BLaER1 treated with 17β-estradiol and CSF1 and Interleukin-3, amounts not matched to agents 10 nM and 100 nM (cell line): ENCODE data around the gene CACNA2D2.

Source experiments
- H3K27ac ChIP-seq, 11 experiments: shearing (Covaris generic); formaldehyde crosslinking; 2 replicates each; pipeline ENCODE4 v1.8.1; 2022
- H3K27me3 ChIP-seq, 11 experiments: shearing (Covaris generic); formaldehyde crosslinking; 2 replicates each; pipeline ENCODE4 v1.8.1; 2022
- H3K36me3 ChIP-seq, 11 experiments: shearing (Covaris generic); formaldehyde crosslinking; 2 replicates each; pipeline ENCODE4 v1.8.1; 2022
- H3K4me1 ChIP-seq, 10 experiments: shearing (Covaris generic); formaldehyde crosslinking; 2 replicates each; pipeline ENCODE4 v1.8.1; 2022
- H3K4me2 ChIP-seq, 11 experiments: shearing (Covaris generic); formaldehyde crosslinking; 2 replicates each; pipeline ENCODE4 v1.8.1; 2022
- H3K4me3 ChIP-seq, 10 experiments: shearing (Covaris generic); formaldehyde crosslinking; 2 replicates each; pipeline ENCODE4 v1.8.1; 2022
- H3K9ac ChIP-seq, 11 experiments: shearing (Covaris generic); formaldehyde crosslinking; 2 replicates each; pipeline ENCODE4 v1.8.1; 2022
- H3K9me3 ChIP-seq, 11 experiments: shearing (Covaris generic); formaldehyde crosslinking; replicated peaks in 1 of 11; 2 replicates each; pipeline ENCODE4 v1.8.1; 2022
- H4K20me1 ChIP-seq, 11 experiments: shearing (Covaris generic); formaldehyde crosslinking; 2 replicates each; pipeline ENCODE4 v1.8.1; 2022
- Cebpa-rat ChIP-seq, 11 experiments: shearing (Covaris generic); IDR thresholded peaks; 2 replicates each; pipeline ENCODE4 v1.8.1; 2022

The CACNA2D2 gene

GRCh38 chr3:50383750-50384149 is 119.7 kb downstream of the CACNA2D2 start:
- TF ChIP-seq Cebpa-rat (IDR thresholded peaks at IDR 0.05): no peak
- Histone ChIP-seq H3K27me3 (no peaks in the 10 kb centered on the region; a peak in 1 of 22 replicates), H3K4me1 (peaks cover 0 to 27% (median 10%) of the 10 kb centered on the region in 10 experiments; a peak in 11 of 20 replicates), H3K4me2 (no peak overlapping the region), H3K36me3 (no peaks in the 10 kb centered on the region), H3K27ac (no peak overlapping the region), H3K9me3 (no peaks in the 10 kb centered on the region), H3K9ac (peak overlapping the region in 1 of 11 experiments; percentile 8; a peak in 1 of 22 replicates), H3K4me3 (no peak overlapping the region), H4K20me1 (no peaks in the 10 kb centered on the region; a peak in 1 of 22 replicates)

- Histone ChIP-seq H3K36me3 (no peaks in the 10 kb centered on the region), H3K4me1 (peaks cover 0 to 25% (median 10%) of the 10 kb centered on the region in 10 experiments; a peak in 11 of 20 replicates), H3K27me3 (no peaks in the 10 kb centered on the region; a peak in 1 of 22 replicates), H3K9ac (no peak overlapping the region), H3K9me3 (no peaks in the 10 kb centered on the region), H3K4me3 (no peak overlapping the region), H4K20me1 (no peaks in the 10 kb centered on the region; a peak in 1 of 22 replicates), H3K27ac (no peak overlapping the region), H3K4me2 (no peak overlapping the region)
- no peak for TF ChIP-seq Cebpa-rat (IDR thresholded peaks at IDR 0.05)
These were observed 120.7 kb downstream of the CACNA2D2 start for GRCh38 chr3:50382722-50383121.

- no peak overlapping the region for H3K4me3 ChIP-seq
- peaks cover 0 to 25% (median 11%) of the 10 kb centered on the region in 10 experiments; a peak in 12 of 20 replicates for H3K4me1 ChIP-seq
- H3K9ac ChIP-seq: no peak overlapping the region
- H3K4me2 ChIP-seq: peak overlapping the region in 5 of 11 experiments; percentile 15 to 56 (median 31); a peak in 8 of 22 replicates
- H3K27ac ChIP-seq: no peak overlapping the region
- TF ChIP-seq Cebpa-rat (IDR thresholded peaks at IDR 0.05): no peak
- no peaks in the 10 kb centered on the region for H3K36me3 ChIP-seq
- H3K27me3 ChIP-seq: no peaks in the 10 kb centered on the region; a peak in 1 of 22 replicates
- H4K20me1 ChIP-seq: no peaks in the 10 kb centered on the region; a peak in 1 of 22 replicates
- no peaks in the 10 kb centered on the region for H3K9me3 ChIP-seq
These were observed 122.1 kb downstream of the CACNA2D2 start for GRCh38 chr3:50381383-50381782.

GRCh38 chr3:50380405-50381085 is 122.9 kb downstream of the CACNA2D2 start:
- Histone ChIP-seq H3K4me2 (peak overlapping the region in 5 of 11 experiments; percentile 15 to 56 (median 31); a peak in 7 of 22 replicates), H4K20me1 (no peaks in the 10 kb centered on the region; a peak in 1 of 22 replicates), H3K9ac (no peak overlapping the region), H3K4me1 (peaks cover 0 to 28% (median 19%) of the 10 kb centered on the region in 10 experiments; a peak in 15 of 20 replicates), H3K27me3 (no peaks in the 10 kb centered on the region), H3K36me3 (no peaks in the 10 kb centered on the region), H3K4me3 (no peak overlapping the region), H3K9me3 (no peaks in the 10 kb centered on the region), H3K27ac (no peak overlapping the region)
- TF ChIP-seq Cebpa-rat (IDR thresholded peaks at IDR 0.05): no peak

GRCh38 chr3:50378757-50379156 is 124.7 kb downstream of the CACNA2D2 start:
- TF ChIP-seq Cebpa-rat (IDR thresholded peaks at IDR 0.05): no peak
- Histone ChIP-seq H3K4me2 (no peak overlapping the region), H3K4me1 (peaks cover 0 to 35% (median 31%) of the 10 kb centered on the region in 10 experiments; a peak in 16 of 20 replicates), H3K36me3 (no peaks in the 10 kb centered on the region), H3K9ac (no peak overlapping the region), H3K9me3 (no peaks in the 10 kb centered on the region), H3K27ac (no peak overlapping the region), H3K4me3 (no peak overlapping the region), H3K27me3 (no peaks in the 10 kb centered on the region), H4K20me1 (no peaks in the 10 kb centered on the region; a peak in 1 of 22 replicates)

- Histone ChIP-seq H3K9ac (no peak overlapping the region), H3K4me1 (peaks cover 0 to 38% (median 33%) of the 10 kb centered on the region in 10 experiments; a peak in 16 of 20 replicates), H3K4me2 (no peak overlapping the region), H3K9me3 (no peaks in the 10 kb centered on the region), H3K27ac (no peak overlapping the region), H3K36me3 (no peaks in the 10 kb centered on the region), H4K20me1 (no peaks in the 10 kb centered on the region), H3K27me3 (no peaks in the 10 kb centered on the region), H3K4me3 (no peak overlapping the region)
- TF ChIP-seq Cebpa-rat (IDR thresholded peaks at IDR 0.05): no peak
These were observed 125.4 kb downstream of the CACNA2D2 start for GRCh38 chr3:50378024-50378423.

GRCh38 chr3:50375258-50375931 is 128.0 kb downstream of the CACNA2D2 start:
- no peaks in the 10 kb centered on the region for H4K20me1 ChIP-seq
- H3K27me3 ChIP-seq: no peaks in the 10 kb centered on the region
- peak overlapping the region in 5 of 11 experiments; percentile 20 to 60 (median 43); a peak in 8 of 22 replicates for H3K27ac ChIP-seq
- H3K4me3 ChIP-seq: no peak overlapping the region
- H3K4me1 ChIP-seq: peaks cover 0 to 39% (median 32%) of the 10 kb centered on the region in 10 experiments; a peak in 16 of 20 replicates
- TF ChIP-seq Cebpa-rat (IDR thresholded peaks at IDR 0.05): no peak
- H3K9ac ChIP-seq: no peak overlapping the region
- H3K4me2 ChIP-seq: peak overlapping the region in 9 of 11 experiments; percentile 19 to 71 (median 38); a peak in 11 of 22 replicates
- H3K36me3 ChIP-seq: no peaks in the 10 kb centered on the region
- H3K9me3 ChIP-seq: no peaks in the 10 kb centered on the region

- no peaks in the 10 kb centered on the region for H3K36me3 ChIP-seq
- no peaks in the 10 kb centered on the region for H3K9me3 ChIP-seq
- H3K4me2 ChIP-seq: peak overlapping the region in 8 of 11 experiments; percentile 31 to 71 (median 49); a peak in 15 of 22 replicates
- H3K4me1 ChIP-seq: peaks cover 0 to 40% (median 32%) of the 10 kb centered on the region in 10 experiments; a peak in 16 of 20 replicates
- no peak overlapping the region for H3K27ac ChIP-seq
- peak overlapping the region in 1 of 11 experiments; percentile 41; a peak in 1 of 22 replicates for H3K9ac ChIP-seq
- H3K4me3 ChIP-seq: no peak overlapping the region
- H3K27me3 ChIP-seq: no peaks in the 10 kb centered on the region
- TF ChIP-seq Cebpa-rat (IDR thresholded peaks at IDR 0.05): no peak
- no peaks in the 10 kb centered on the region for H4K20me1 ChIP-seq
These were observed 128.8 kb downstream of the CACNA2D2 start for GRCh38 chr3:50374363-50375257.
